ENCODE results near the gene OR10A3. TPM values are rescaled to one million over a fixed set of nuclear protein-coding genes. Genes with fewer than 3 reads are reported as not detected.

The OR10A3 gene
- total RNA-seq, 1 experiment from 2014 or later = not detected

GRCh38 chr11:7889985-7890384, 51.5 kb downstream of the OR10A3 start:
- Mint-ChIP-seq H3K4me1 (ENCODE audit: low read depth, unreplicated experiment) (peaks cover 23% of the 10 kb centered on the region), H3K4me3 (ENCODE audit: low read depth, unreplicated experiment) (no peak overlapping the region), H3K27me3 (ENCODE audit: unreplicated experiment) (peaks cover 26% of the 10 kb centered on the region), H3K27ac (ENCODE audit: unreplicated experiment) (no peak overlapping the region), H3K9me3 (ENCODE audit: low read depth, unreplicated experiment) (no peaks in the 10 kb centered on the region), H3K36me3 (ENCODE audit: insufficient read depth, unreplicated experiment) (no peaks in the 10 kb centered on the region)
- CTCF ChIA-PET = interaction anchor here (0.5 to 2.1 kb wide), 2 partner anchors 97 to 1515 kb away, joined by 6 to 9 read pairs; partner anchors contain the start of gene EIF3F
- TF ChIP-seq CTCF (IDR thresholded peaks at IDR 0.05; ENCODE audit: unreplicated experiment) = no peak
- no TSS peak for BruUV-seq (replicated peaks)
- no peak for DNase-seq
- intact Hi-C loops (cut with micrococcal nuclease; ENCODE audit: unreplicated experiment) = loop anchor here (5.0 kb wide), 1 partner anchor 202 kb away; no protein-coding TSS in a partner anchor

Other genes starting within 250 kb of the OR10A3 start
- not detected in 2 replicates for gene OVCH2, start 235.2 kb downstream of the OR10A3 start, total RNA-seq (2022)
- not detected in 2 replicates for gene OR5P2, start 144.8 kb downstream of the OR10A3 start, total RNA-seq (2022)
- not detected in 2 replicates for gene OR5P3, start 110.9 kb downstream of the OR10A3 start, total RNA-seq (2022)
- not detected in 2 replicates for gene OR10A6, start 10.4 kb downstream of the OR10A3 start, total RNA-seq (2022)
- not detected in 2 replicates for gene NLRP10, start 23.7 kb upstream of the OR10A3 start, total RNA-seq (2022)
- gene EIF3F, start 45.6 kb upstream of the OR10A3 start, total RNA-seq (2022) = 178 and 197 TPM in 2 replicates
- gene TUB, start 139.5 kb upstream of the OR10A3 start, total RNA-seq (2022) = 1.5 and 2.2 TPM in 2 replicates
- 0.12 and 0.38 TPM in 2 replicates for gene RIC3, start 227.3 kb upstream of the OR10A3 start, total RNA-seq (2022)

Data from Calu3 (cell line).